Measurements from ENCODE around the gene ZNF445.
"Not testable (repeated sequence)": the region's sequence is repeated elsewhere in the genome, so short reads cannot be mapped to it uniquely, and the experiment has no call there.

The ZNF445 gene

GRCh38 chr3:44429459-44429858 is 48.0 kb downstream of the ZNF445 start:
- no peak for DNase-seq

- DNase-seq, result no peak
These were observed 48.6 kb downstream of the ZNF445 start for GRCh38 chr3:44428910-44429309.

- no peak for DNase-seq
These were observed 49.8 kb downstream of the ZNF445 start for GRCh38 chr3:44427683-44428082.

GRCh38 chr3:44424758-44425157 is 52.7 kb downstream of the ZNF445 start:
- no peak for DNase-seq

- DNase-seq, result no peak
These were observed 56.2 kb downstream of the ZNF445 start for GRCh38 chr3:44421280-44421679.

GRCh38 chr3:44420676-44421075 is 56.8 kb downstream of the ZNF445 start:
- no peak for DNase-seq

- no peak for DNase-seq
These were observed 57.4 kb downstream of the ZNF445 start for GRCh38 chr3:44419923-44420650.

- DNase-seq, result no peak
These were observed 58.2 kb downstream of the ZNF445 start for GRCh38 chr3:44419116-44419922.

GRCh38 chr3:44418549-44418948 is 58.9 kb downstream of the ZNF445 start:
- DNase-seq, result no peak

- not testable (repeated sequence) for DNase-seq
These were observed 59.4 kb downstream of the ZNF445 start for GRCh38 chr3:44418118-44418517.

GRCh38 chr3:44416031-44417030 is 61.1 kb downstream of the ZNF445 start:
- no peak for DNase-seq

- DNase-seq, result no peak
These were observed 62.0 kb downstream of the ZNF445 start for GRCh38 chr3:44415421-44415820.

GRCh38 chr3:44414517-44415090 is 62.9 kb downstream of the ZNF445 start:
- DNase-seq, result no peak

GRCh38 chr3:44412365-44412764 is 65.1 kb downstream of the ZNF445 start:
- DNase-seq, result no peak

GRCh38 chr3:44411031-44411645 is 66.3 kb downstream of the ZNF445 start:
- DNase-seq, result no peak

GRCh38 chr3:44409640-44410410 is 67.6 kb downstream of the ZNF445 start:
- no peak for DNase-seq

- no peak for DNase-seq
These were observed 74.9 kb downstream of the ZNF445 start for GRCh38 chr3:44402548-44402947.

- no peak for DNase-seq
These were observed 76.7 kb downstream of the ZNF445 start for GRCh38 chr3:44400771-44401170.

GRCh38 chr3:44398853-44399252 is 78.6 kb downstream of the ZNF445 start:
- DNase-seq, result no peak

GRCh38 chr3:44398271-44398670 is 79.2 kb downstream of the ZNF445 start:
- DNase-seq, result not testable (repeated sequence)

Data from NCI-H526 (cell line).